Caco-2 (cell line): ENCODE data around the gene USH2A. TPM values are rescaled to one million over a fixed set of nuclear protein-coding genes. Genes with fewer than 3 reads are reported as not detected.

Source experiments
- BruUV-seq: library from RNA; stranded (reverse); fragments of 400-500 nt; replicated peaks from 2 replicates; lab custom pipeline; 2021; lab: Mats Ljungman, UMichigan
- CTCF ChIA-PET: fragments of 300-600 bp; sonication (Branson Sonifier 250); formaldehyde crosslinking; loops from one replicate; lab custom pipeline; 2022; ENCODE audit warnings: antibody characterized with exemption; lab: Charles Lee
- POLR2A ChIA-PET: fragments of 300-600 bp; sonication (Branson Sonifier 250); formaldehyde crosslinking; loops from one replicate; lab custom pipeline; 2022; ENCODE audit warnings: antibody characterized with exemption; lab: Charles Lee
- DNase-seq, 2 experiments: peaks; one replicate each; pipeline versions ENCODE4 v3.0.0 to v3.0.0-alpha.2; 2020 to 2022
- H3K27me3 ChIP-seq: replicated peaks from 2 replicates; pipeline ENCODE4 v1.6.0; 2011; ENCODE audit warnings: low read length; ENCODE audit not compliant: control insufficient read depth, insufficient read depth
- H3K36me3 ChIP-seq: 2 replicates; pipeline ENCODE4 v1.5.1; 2011; ENCODE audit warnings: low read length; ENCODE audit not compliant: control insufficient read depth, insufficient read depth
- H3K4me1 ChIP-seq: fragments of 250-450 bp; sonication (Bioruptor Pico); 2 replicates; pipeline ENCODE4 v1.5.1; 2020; ENCODE audit warnings: mild to moderate bottlenecking
- H3K4me3 ChIP-seq: 2 replicates; pipeline ENCODE4 v1.5.1; 2011; ENCODE audit warnings: low read depth, mild to moderate bottlenecking, control low read depth, low read length
- H3K9me3 ChIP-seq: fragments of 250-450 bp; sonication (Bioruptor Pico); 2 replicates; pipeline ENCODE4 v1.5.1; 2020; ENCODE audit warnings: mild to moderate bottlenecking, moderate library complexity
- H3K27ac Mint-ChIP-seq: one replicate; pipeline ENCODE4 v1.8.0; 2022; ENCODE audit warnings: mixed read lengths; ENCODE audit not compliant: unreplicated experiment
- H3K27me3 Mint-ChIP-seq: one replicate; pipeline ENCODE4 v1.8.0; 2022; ENCODE audit warnings: mixed read lengths; ENCODE audit not compliant: insufficient read depth, unreplicated experiment
- H3K36me3 Mint-ChIP-seq: one replicate; pipeline ENCODE4 v1.8.0; 2022; ENCODE audit warnings: mild to moderate bottlenecking, mixed read lengths; ENCODE audit not compliant: insufficient read depth, unreplicated experiment
- H3K4me1 Mint-ChIP-seq: one replicate; pipeline ENCODE4 v1.8.0; 2022; ENCODE audit warnings: low read depth, mixed read lengths; ENCODE audit not compliant: unreplicated experiment
- H3K4me3 Mint-ChIP-seq: one replicate; pipeline ENCODE4 v1.8.0; 2022; ENCODE audit warnings: mild to moderate bottlenecking, moderate library complexity, mixed read lengths; ENCODE audit not compliant: unreplicated experiment
- H3K9me3 Mint-ChIP-seq: one replicate; pipeline ENCODE4 v1.8.0; 2022; ENCODE audit warnings: mixed read lengths; ENCODE audit not compliant: unreplicated experiment
- CTCF ChIP-seq, 2 experiments: fragments of 200-600 bp in 1 of 2; IDR thresholded peaks; 1 replicate in 1 of 2; 2 replicates in 1 of 2; pipeline versions ENCODE4 v1.5.1 to v1.8.0; 2011 to 2022; ENCODE audit warnings: antibody characterized with exemption in 1 of 2, control low read depth in 1 of 2, inconsistent platforms in 1 of 2, low read depth in 1 of 2, low read length in 1 of 2, mild to moderate bottlenecking in 1 of 2, moderate library complexity in 1 of 2; ENCODE audit not compliant: insufficient read depth in 1 of 2, severe bottlenecking in 1 of 2, unreplicated experiment in 1 of 2
- intact Hi-C: fragments of 100-400 bp; cut with micrococcal nuclease; formaldehyde crosslinking; loops from one replicate; pipeline ENCODE4 v1.10.0; 2022; ENCODE audit not compliant: unreplicated experiment
- total RNA-seq: library from RNA; stranded (reverse); gene quantifications from 2 replicates; pipeline ENCODE4 v1.2.3, GENCODE V29; 2022

USH2A gene
- total RNA-seq, 1 experiment from 2014 or later, result 0.11 TPM

- H3K4me3 Mint-ChIP-seq, result no peak overlapping the region
- DNase-seq, result no peak
- peaks cover 5% of the 10 kb centered on the region for H3K27me3 Mint-ChIP-seq
- intact Hi-C loops, result no loop called here
- no peak overlapping the region for H3K27ac Mint-ChIP-seq
- Histone ChIP-seq H3K4me1 (no peaks in the 10 kb centered on the region), H3K27me3 (no peaks in the 10 kb centered on the region), H3K9me3 (no peaks in the 10 kb centered on the region), H3K36me3 (no peaks in the 10 kb centered on the region), H3K4me3 (no peak overlapping the region)
- ChIA-PET POLR2A (no interaction called here), CTCF (no interaction called here)
- no peaks in the 10 kb centered on the region for H3K36me3 Mint-ChIP-seq
- no peak for TF ChIP-seq CTCF (IDR thresholded peaks at IDR 0.05; ENCODE audit: insufficient read depth in 1 of 2, low read depth in 1 of 2, low read length in 1 of 2, severe bottlenecking in 1 of 2, unreplicated experiment in 1 of 2)
- no TSS peak for BruUV-seq
- H3K9me3 Mint-ChIP-seq, result no peaks in the 10 kb centered on the region
- no peaks in the 10 kb centered on the region for H3K4me1 Mint-ChIP-seq
Observed at GRCh38 chr1:215958841-215959240, 464.4 kb downstream of the USH2A start.

GRCh38 chr1:215957663-215958062 is 465.6 kb downstream of the USH2A start:
- peak overlapping the region; percentile 13 for H3K4me3 Mint-ChIP-seq
- H3K27me3 Mint-ChIP-seq, result peaks cover 5% of the 10 kb centered on the region
- Histone ChIP-seq H3K4me3 (no peak overlapping the region), H3K36me3 (no peaks in the 10 kb centered on the region), H3K27me3 (no peaks in the 10 kb centered on the region), H3K4me1 (no peaks in the 10 kb centered on the region), H3K9me3 (no peaks in the 10 kb centered on the region)
- no peak for DNase-seq
- H3K36me3 Mint-ChIP-seq, result no peaks in the 10 kb centered on the region
- CTCF ChIA-PET, result no interaction called here
- intact Hi-C loops, result no loop called here
- H3K9me3 Mint-ChIP-seq, result no peaks in the 10 kb centered on the region
- no TSS peak for BruUV-seq
- no peak overlapping the region for H3K27ac Mint-ChIP-seq
- POLR2A ChIA-PET, result no interaction called here
- TF ChIP-seq CTCF (IDR thresholded peaks at IDR 0.05; ENCODE audit: insufficient read depth in 1 of 2, low read depth in 1 of 2, low read length in 1 of 2, severe bottlenecking in 1 of 2, unreplicated experiment in 1 of 2), result no peak
- no peaks in the 10 kb centered on the region for H3K4me1 Mint-ChIP-seq

GRCh38 chr1:215932558-215932957 is 490.7 kb downstream of the USH2A start:
- peak overlapping the region; percentile 79 for H3K27ac Mint-ChIP-seq
- H3K4me1 Mint-ChIP-seq, result no peaks in the 10 kb centered on the region
- ChIA-PET CTCF (no interaction called here), POLR2A (no interaction called here)
- no peaks in the 10 kb centered on the region for H3K9me3 ChIP-seq
- peaks cover 17% of the 10 kb centered on the region for H3K4me1 ChIP-seq
- no peaks in the 10 kb centered on the region for H3K36me3 ChIP-seq
- no peak for TF ChIP-seq CTCF (IDR thresholded peaks at IDR 0.05; ENCODE audit: insufficient read depth in 1 of 2, low read depth in 1 of 2, low read length in 1 of 2, severe bottlenecking in 1 of 2, unreplicated experiment in 1 of 2)
- no peaks in the 10 kb centered on the region for H3K9me3 Mint-ChIP-seq
- H3K36me3 Mint-ChIP-seq, result no peaks in the 10 kb centered on the region
- no peak overlapping the region for H3K4me3 Mint-ChIP-seq
- no peaks in the 10 kb centered on the region for H3K27me3 Mint-ChIP-seq
- H3K4me3 ChIP-seq, result no peak overlapping the region
- no TSS peak for BruUV-seq
- DNase-seq, result peak; percentile 51 to 61
- intact Hi-C loops, result loop anchor here (5.0 kb wide), 1 partner anchor 55 kb away; no protein-coding TSS in a partner anchor
- H3K27me3 ChIP-seq, result no peaks in the 10 kb centered on the region
